OCI-LY7 (cell line): ENCODE measurements around the gene CCDC78.

Experiments used
- CTCF ChIP-seq: fragments of 200-600 bp; sonication (generic); conservative IDR thresholded peaks from 2 replicates; pipeline ENCODE4 v1.5.1; 2014; ENCODE audit warnings: mild to moderate bottlenecking, antibody characterized with exemption, low read length, moderate library complexity, mixed read lengths
- EZH2phosphoT487 ChIP-seq: fragments of 200-600 bp; sonication (generic); IDR thresholded peaks from 2 replicates; pipeline ENCODE4 v1.6.1; 2018; ENCODE audit warnings: low read depth, borderline replicate concordance, mild to moderate bottlenecking, mixed run types, antibody characterized with exemption, low read length, moderate library complexity, mixed read lengths

DNA sequence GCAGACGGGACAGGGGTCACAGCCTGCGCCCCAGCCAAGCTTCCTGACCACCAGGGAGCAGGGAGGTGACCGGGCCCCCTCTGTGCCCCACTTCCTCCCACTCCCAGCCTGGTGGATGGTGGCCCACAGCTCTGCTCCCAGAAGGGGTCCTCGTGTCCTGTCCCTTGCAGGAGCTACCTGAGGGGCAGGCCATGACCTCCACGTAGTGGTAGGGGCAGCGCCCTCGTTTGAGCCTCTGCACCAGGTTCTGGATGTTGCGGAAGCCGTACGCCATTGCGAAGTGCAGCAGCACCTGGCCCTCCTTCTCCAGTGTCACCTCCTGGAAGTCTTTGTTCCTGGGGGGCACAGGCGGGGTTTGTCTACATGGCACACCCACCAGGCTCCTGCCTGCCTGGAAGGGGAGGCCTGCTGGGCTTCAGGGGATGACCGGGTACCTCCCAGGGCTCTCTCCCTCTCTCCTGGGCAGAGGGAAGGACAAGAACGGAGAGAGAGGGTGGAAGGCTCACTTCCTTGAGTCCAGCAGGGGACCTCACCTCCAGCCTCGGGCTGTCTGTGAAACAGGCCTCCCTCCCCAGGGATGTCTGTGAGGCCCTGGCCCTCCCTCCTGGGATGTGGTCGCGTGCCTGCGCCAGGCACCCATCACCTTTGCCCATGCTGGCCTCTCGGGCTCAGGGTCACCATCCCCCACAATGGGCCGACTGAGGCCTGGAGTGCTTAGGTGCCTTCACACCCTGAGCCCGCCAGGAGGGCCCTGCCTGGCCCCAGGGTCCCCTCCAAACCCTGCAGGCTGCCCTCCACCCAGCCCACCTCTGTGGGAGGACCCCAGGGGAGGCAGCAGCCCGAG, 4.6 kb upstream of the CCDC78 start:
- TF ChIP-seq CTCF (no peak), EZH2phosphoT487 (no peak)
